ENCODE data around the gene RHEX.
A peak's percentile ranks its signal among the peaks of the same experiment; 100 is the strongest.

RHEX gene

DNA sequence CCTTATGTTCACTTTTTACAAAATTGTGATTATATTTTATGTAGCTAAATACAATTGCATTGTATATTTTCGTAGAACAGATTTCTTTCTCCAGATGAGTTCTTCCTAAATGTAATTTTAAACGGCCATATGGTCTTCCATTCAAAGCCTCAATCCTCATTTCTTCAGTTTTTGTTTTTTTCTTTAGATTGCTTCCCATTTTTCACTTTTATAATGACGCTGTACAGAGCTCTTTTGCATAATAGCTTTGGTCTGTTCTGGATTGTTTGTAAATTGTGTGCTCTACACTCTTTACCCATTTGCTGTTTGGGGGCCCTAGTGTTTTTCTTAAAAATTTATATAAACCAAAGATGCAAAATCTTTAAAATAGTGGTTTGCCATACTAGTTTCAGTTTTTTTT is 36.4 kb downstream of the RHEX start:
- DNase-seq (ENCODE audit: low read depth, low spot score), result no peak

DNA sequence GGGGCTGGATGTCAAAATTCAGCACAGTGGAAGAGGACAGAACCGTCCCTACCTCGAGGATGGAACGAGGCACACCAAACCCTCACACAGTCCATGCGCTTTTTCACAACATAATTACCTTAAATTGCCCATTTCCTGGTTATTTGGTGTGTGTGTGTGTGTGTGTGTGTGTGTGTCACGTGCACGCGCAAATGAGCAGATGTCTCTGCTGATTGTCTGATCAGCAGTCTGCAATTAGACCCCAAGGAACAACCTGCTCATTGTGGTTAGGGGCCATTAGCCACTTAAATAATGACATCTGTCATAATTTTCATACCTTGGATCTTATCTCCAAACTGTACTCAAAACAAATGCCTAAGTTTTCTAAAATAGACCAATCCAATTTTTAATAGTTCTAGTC is 41.1 kb downstream of the RHEX start:
- no peak for DNase-seq (ENCODE audit: low read depth, low spot score)

DNA sequence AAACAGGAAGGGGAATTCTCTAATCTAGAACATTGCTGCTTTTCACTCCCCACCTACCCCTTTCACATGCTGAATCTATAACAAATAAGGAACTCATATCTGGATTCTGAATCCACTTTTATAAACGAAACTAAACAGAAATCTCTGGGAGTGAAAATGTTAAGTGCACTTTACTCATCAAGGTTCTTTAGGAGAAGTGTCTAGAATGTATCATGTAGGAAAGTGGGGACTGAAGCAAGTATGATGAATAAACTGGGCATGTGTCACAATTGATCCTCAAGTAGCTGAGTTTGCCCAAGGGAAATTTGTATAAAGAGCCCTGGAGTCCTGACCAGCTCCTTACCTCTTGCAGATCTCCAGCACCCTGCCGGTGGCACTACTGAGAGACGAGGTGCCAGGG is 44.4 kb downstream of the RHEX start:
- no peak for DNase-seq (ENCODE audit: low read depth, low spot score)

DNA sequence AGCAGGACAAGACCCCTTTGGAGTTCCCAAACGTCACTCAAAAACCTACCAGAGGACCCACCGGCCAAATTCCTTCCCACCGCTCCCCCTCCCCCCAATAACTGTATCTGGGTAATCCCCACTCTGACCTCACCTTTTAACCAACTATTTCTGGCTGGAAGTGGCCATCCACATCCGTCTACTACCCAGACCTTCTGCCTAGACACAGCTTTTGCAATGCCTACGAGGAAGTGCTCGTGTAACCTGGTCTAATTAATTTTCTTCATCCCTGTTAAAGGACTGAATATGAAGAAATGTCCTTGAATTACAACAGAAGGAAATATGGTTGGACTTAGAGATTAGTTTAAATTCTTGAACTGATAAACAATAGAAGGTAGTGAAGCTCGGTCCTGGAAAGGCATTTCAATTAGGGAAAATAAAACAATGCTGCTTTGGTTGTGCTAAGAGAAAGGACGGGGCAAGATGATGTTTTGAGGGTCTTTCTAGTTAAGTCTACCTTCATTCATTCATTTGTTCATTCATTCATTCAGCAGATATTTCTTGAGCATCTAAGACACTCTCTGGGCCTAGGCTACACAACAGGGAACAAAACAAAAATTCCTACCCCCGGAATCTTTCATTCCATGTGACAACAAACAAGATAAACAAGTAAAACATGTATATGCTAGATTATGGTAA is 45.4 kb downstream of the RHEX start:
- no peak for DNase-seq (ENCODE audit: low read depth, low spot score)

DNA sequence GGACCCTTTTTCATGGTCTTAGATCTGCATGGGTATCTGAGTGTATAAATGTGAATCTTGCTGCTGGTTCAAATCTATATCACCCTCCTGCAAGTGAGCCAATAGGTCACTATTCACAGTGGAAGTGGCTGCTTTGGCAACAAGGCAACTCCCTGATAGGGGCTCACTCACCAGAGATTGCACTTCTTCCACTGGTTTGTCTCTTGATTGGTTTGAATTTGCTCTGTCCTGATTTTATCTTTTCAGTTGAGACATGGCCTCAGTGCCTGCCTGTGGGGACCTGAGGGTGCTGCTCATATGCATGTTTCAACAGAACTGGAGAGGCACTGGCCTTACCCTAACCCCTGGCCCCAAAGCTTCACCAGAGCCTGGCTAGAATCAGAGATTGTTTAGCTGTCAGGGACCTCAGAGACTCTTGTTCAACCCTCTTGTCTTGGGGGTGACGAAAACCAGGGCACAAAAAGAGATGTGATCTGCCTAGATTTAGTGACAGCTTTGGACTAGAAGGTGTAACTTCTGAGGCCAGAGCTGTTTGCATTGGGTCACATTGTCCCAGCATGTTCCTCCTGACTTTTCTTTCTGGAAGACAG is 47.3 kb downstream of the RHEX start:
- no peak for DNase-seq (ENCODE audit: low read depth, low spot score)

DNA sequence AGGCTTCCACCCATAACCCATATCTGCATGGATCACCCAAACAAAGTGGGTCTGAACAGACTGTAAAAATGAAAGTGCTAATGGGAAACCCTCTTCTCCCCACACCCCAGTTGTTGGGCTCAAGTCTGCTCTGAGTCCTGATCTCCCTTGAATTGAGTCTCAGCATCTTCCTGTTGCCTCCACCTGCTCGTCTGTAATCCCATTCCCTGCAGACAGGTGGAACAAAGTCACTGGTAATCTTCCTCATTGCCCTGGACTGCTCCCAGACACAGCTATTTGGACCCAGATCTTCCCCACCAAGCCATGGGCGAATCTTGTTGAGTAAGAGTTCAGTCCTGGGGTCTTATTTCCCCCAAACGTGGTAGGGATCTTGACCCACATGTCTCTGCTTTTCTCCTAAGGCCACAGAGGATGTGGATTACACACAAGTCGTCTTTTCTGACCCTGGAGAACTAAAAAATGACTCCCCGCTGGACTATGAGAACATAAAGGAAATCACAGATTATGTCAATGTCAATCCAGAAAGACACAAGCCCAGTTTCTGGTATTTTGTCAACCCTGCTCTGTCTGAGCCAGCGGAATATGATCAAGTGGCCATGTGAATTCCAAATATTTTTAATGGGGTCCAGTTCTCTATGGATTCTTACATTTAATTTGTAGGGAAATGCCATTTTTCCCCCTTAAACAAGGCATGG is 48.5 kb downstream of the RHEX start:
- no peak for DNase-seq (ENCODE audit: low read depth, low spot score)

DNA sequence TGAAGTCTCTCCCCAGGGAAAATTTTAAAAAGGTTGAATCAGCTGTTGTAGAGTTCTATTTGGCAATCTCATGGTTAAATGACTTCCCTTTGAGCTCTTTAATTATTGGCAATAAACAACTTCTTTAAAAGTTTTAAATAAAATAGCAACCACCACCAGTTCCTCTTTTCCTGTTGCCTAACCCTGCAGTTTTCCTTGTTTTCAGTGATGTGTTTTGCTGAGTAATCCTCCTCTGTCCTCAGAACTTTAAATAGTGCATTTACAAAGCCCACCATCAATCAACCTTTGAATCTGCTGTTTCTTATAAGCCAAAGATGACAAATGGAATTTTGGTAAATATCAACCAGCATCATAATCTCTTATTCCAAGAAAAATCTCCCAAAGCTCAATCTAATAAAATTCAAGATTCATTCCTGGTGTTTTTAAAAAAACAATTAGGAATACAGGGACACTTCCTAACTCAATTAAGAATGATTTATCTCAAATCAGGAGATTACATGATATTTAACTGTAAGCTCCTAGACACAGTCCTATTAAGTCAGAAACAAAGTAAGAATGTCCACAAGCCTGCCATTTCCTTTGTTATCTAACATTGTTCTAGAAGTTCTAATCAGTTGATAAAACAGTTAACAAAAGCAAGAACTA is 49.4 kb downstream of the RHEX start:
- no peak for DNase-seq (ENCODE audit: low read depth, low spot score)

DNA sequence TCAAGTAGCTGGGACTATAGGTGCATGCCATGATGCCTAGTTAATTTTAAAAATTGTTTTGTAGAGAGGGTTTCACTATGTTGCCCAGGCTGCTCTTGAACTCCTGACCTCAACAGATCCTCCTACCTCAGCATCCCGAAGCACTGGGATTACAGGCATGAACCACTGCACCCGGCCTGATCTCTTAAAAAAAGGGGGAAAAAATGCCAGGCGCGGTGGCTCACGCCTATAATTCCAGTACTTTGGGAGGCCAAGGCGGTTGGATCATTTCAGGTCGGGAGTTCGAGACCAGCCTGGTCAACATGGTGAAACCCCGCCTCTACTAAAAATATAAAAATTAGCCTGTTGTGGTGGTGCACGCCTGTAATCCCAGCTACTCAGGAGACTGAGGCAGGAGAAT is 51.0 kb downstream of the RHEX start:
- no peak for DNase-seq (ENCODE audit: low read depth, low spot score)

DNA sequence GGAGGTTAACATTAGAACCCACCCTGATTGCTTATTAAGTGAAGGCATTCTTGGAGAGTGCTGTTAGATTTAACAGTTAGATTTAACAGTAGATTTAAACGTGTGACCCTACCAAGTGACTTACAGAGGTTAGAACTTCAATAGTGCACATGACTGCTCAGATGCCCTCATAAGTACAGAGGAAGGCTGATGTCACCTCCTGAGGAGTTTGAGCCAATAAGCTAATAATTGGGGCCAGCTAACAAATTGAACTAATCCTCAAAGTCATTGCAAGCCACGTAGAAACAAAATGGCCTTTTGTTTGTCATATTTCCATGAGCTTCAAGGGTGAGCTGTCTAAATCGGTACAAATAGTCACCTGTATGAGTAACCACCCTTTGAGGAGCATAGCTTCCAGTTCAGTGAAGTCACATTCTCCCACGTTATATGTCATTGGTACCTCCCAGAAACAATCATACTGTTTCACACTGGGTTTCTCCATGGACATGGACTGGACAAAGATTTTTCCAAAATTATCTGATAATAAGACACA is 52.6 kb downstream of the RHEX start:
- no peak for DNase-seq (ENCODE audit: low read depth, low spot score)

DNA sequence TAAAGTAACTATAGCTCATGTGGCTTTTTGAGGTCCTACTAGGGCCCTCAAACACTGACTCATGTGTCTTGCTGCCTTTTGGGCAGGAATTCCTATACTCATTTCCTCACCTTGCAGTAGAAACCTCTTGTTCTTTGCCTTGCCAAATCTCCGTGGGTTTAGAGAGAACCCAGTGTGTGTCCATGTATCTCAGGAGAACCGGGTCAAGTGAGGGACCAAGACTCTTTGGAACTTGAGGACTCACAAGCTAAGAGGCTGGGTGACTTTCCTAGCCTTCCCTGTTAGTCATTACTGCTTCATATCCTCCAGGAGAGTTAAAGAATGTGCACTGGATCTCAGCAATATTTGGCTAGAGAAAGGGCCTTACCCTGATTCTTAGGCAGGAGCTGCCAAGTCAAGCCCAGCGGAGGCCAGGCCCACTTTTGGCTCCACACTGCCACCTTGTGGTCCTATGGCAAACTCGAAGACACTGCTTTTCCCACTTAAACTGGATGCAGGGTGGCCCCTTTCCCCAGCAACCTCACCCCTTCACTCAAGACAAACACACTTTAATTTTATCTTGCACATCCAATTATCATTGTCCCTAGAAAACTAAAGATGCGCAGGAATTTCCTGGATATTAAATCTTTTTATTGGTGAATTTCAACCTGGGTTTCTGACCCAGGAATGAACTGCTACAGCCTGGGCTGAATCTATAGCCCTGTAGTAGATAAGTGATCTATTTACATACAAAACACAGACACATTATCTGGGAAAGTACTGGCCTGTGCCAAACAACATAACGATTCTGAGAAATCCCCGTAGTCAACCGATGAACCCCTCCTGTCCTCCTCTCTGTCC is 53.6 kb downstream of the RHEX start:
- DNase-seq (ENCODE audit: low read depth, low spot score), result peak; percentile 58

DNA sequence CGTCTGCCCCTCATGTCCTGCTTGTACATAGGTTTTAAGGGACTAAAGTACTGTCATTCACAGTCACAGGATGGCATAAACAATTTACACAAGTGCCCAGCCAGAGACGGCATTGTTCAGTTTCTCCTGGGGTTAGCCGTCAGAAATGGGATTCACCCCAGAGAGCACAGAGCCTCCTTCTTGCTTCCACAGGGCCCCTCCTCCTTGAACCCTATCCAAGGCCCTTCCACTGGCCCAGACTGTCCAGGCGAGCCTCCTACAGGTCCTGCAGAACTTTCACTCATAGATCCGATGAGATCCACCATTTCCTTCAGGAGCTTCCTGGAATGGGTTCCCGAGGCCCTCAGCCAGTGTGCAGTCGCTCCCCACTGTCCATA is 54.2 kb downstream of the RHEX start:
- no peak for DNase-seq (ENCODE audit: low read depth, low spot score)

DNA sequence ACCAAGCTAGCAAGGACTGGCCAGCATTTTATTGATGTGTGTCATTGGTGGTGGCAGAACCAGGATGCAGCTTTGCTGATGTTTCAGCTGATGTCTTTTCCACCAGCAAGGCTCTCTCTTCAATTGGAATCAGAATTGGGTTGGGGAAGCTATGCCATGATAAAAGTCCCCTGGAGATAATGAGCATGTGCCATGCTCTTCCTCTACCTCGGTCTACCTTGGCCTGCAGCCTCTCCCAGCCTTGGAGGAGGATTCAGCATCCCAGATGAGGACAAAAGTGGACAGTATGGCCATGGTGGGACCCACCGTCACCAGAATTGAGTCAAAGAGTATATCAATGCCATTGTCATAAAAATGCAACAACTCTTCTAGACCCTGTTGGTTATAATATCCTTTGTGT is 55.7 kb downstream of the RHEX start:
- DNase-seq (ENCODE audit: low read depth, low spot score), result no peak

DNA sequence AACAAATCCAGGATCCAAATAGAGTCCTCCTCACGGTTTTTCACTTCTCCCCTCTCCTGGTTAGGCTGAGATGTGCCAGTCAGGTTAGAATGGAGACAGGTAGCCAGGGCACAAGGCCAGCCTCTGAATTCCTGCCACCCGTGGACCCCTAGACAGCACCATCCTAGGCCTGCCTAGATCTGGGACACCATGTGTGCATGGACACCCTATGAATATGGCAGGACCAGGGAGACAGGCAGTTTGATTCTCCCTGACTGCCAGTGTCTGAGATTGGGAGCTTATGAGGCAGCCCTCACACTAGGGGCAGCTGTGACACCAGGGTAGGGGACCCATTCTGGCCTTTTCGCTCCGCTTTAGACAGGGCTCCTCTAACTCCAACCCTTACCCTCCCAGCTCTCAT is 56.7 kb downstream of the RHEX start:
- DNase-seq (ENCODE audit: low read depth, low spot score), result no peak

DNA sequence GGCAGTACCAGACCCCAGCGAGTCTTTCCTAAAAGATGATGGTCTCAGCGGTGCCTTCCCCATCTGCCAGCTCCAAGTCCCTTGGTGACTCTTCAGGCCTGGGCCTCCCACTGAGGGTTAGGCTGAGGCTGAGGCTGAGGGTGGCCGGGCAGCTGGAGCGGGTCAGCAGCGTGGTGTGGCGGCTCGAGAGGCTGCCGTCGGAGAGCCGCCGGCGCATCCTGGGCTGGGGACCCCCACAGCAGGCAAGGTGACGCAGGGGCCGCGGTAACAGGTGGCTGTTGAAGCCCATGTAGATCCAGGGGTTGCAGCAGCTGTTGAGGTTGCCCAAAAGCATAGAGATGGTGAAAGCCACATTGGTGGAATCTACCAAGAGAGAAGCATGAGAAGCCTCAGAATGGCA is 57.2 kb downstream of the RHEX start:
- DNase-seq (ENCODE audit: low read depth, low spot score), result no peak

DNA sequence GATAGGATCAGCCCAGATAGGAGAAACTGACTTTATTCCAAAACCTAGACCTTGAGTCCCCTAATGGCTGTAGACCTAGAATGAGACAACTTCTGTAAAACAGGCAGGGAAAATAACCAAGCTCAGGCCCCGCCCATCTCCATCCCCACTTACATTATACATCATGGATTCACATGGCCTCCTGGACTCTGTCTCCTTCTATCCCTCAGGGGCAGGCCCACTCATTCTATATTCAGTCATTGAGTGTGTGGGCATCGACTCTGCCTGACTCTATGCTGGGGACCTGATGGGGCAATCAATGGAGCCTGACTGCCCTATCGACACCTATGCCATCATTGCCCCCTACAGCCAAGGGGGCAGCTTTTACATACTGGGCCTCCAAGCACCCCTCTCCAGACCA is 57.8 kb downstream of the RHEX start:
- DNase-seq (ENCODE audit: low read depth, low spot score), result no peak

DNA sequence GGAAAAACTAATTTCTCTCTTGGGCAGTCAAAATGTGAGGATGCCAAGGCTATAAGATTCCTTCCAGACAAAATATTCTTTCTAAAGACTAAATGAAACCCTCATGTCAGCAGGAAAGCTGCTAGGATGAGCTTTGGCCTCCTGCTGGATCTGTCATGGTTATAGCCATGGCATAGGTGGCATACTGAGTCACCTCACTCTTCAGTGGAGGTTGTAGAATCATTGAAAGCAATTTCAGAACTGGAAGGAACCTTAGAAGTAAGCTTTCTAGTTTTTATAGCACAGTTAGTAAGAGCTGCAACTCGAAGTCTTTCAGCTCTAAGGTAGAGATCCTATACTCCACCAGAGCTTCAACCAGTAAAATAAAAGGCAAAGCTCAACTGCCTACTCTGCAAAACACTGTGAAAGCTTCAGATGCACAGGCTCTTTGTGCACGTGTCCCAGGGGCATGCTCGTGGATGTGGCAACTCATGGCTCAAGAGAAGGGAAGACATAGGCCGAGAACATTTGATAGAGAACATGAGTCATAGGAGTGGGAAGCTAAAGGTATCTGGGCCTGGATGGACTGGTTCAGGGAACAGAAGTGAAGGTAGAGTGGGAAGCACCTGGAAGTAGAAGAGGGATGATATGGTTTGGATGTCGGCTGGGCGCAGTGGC is 58.4 kb downstream of the RHEX start:
- no peak for DNase-seq (ENCODE audit: low read depth, low spot score)

DNA sequence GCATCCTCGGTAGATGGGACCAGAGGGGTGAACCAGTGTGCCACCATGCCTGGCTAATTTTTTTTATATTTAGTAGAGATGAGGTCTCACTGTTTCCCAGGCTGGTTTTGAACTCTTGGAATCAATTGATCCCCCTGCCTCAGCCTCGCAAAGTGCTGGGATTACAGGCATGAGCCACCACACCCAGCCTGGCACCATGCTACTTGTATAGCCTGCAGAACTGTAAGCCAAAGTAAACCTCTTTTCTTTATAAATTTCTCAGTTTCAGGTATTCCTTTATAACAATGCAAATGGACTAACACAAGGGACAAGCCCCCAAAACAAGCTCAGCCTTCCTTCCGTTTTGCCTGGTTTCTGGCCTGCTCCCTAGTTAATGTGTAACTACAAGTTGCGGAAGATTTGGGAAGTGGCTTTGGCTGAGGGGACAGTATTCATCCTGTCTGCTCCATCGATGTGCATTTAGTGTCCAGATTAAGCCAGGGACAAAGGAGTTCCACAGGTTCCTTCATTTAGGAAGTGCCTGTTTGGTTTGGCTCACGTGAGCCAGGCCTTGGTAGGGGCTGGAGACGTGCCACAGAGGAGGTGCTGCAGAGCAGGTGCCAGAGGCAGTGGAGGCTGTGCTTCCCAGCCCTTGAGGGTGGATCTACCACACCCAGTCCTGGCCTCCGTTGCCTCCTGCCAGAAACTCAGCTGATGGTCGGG is 59.8 kb downstream of the RHEX start:
- DNase-seq (ENCODE audit: low read depth, low spot score), result no peak

DNA sequence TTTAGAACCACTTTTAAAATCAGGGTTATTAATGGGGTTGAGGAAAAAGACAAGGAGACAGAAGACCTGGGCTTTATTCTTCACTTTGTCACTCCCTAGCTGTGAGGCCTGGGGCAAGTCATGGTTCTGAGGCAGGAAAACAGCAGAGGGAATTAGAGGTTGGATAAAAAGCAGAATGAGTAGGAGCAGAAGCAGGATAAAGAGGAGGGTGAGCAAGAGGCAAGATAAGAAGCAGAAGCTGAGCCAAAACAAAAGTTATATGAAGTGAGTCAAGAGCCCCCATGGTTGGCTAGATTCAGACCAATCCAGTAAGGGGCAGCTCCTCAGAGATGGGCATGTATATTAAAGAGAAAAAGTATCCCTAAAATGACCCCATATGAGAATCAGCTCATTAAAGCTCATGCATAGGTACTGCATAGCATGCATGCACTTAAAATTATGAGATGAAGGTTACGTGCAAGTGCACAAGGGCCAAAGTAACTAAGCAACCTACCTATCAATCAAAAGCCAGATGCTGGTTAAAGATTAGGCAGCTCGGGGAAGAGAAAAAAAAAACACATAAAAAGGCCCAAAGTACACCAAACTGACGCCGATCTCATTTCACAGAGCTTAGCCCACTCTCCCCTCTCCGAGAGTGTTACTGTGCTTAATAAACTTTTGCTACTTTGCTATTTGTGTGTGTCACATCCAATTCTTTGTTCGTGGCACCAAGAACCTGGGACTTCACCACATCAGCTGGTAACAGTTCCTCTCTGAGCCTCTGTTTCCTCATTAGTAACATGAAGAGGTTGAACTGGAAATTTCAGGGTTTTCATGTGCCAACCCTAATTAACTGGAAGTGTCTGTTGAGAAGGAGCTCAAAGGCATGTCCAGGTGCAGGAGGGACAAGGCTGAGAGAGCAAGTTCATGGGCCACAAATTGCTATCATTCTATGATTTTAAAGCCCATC is 62.0 kb downstream of the RHEX start:
- DNase-seq (ENCODE audit: low read depth, low spot score), result no peak

DNA sequence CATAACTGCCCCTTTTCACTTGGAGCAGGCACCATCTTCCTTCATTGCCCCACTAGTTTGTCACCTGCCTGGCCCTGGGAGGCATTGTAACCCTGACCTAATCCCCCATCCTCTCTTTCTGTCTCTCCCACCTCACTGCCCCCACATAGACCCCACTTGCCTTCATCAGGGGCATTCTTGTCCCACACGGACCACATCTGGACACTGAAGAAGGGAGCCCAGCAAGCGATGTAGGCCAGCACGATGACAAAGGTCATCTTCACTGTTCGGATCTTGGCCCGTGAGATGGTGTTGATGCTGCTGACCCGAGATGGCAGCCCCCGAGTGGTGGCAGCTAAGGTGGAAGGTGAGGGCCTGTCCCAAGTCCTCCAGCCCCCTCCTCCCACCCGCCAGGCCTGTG is 62.8 kb downstream of the RHEX start:
- DNase-seq (ENCODE audit: low read depth, low spot score), result no peak

Measured in activated CD4-positive, CD25-positive, alpha-beta regulatory T cell treated with anti-CD3 and anti-CD28 coated beads, Interleukin-2, amount 50 U/mL, for 16 hours (primary cell).